Measurements from ENCODE around the gene DDX31.

DDX31 gene

DNA sequence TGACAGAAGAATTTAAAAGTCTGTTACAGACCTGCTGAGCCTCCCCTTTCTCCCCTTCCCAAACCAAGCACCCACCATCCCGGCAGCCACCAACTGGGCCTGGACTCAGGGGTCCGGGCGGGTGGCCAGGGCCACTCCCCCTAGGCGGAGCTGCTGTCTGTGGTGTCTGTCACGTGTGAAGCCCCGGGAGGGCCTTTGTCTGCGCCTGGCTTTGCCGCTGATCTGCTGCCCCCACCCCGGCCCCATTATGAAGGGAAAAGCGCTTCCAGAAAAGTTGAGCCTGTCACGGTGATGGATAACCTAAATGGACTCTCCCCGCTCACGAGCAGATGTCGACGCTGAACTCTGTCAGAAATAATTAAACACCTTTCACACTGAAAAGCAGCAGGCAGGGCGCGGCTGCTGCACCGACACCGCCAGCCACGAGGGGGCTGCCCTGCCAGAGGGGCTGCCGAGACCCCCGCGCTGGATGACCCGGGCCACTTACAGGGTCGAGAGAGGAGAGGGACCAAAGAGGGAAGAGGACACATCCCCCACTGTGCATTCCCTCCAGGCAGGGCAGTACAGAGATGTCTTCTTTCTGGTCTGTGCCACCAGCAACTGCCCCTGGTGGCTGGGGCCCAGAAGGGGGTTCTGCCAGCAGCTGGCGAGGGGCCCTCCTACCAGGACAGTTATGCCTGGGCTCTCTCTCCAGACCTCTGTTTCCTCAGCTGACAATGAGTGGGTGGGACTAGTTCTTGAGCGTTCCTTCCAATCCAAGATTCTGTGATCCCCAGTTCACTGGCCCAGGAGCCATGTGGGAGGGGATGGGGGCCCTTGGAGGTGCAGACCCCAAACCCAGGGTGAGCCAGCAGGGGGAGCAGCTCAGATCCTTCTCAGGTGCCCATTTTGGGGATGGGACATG is 123.4 kb downstream of the DDX31 start:
- no peak for DNase-seq (ENCODE audit: low read depth)

DNA sequence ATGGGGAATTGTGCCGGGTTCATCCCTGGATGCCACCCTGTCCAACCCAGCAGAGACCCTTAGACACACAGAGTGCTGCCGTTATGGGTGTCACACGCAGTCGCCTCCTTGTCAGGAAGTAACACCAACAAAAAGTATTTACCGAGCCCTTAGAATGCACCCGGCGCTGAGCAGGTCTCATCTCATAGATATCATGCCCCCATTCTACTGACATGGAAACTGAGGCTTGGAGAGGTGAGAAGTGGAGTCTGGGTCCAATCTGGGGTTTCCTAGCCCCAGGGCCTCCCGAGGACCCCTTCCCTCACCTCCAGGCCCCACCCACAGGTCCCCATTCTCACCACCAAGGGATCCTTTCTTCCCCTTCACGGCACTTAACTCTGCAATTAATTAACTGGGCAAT is 124.2 kb downstream of the DDX31 start:
- DNase-seq (ENCODE audit: low read depth): no peak

GRCh38 chr9:132543960-132544359 is 125.8 kb downstream of the DDX31 start:
- no peak for DNase-seq (ENCODE audit: low read depth)

DNA sequence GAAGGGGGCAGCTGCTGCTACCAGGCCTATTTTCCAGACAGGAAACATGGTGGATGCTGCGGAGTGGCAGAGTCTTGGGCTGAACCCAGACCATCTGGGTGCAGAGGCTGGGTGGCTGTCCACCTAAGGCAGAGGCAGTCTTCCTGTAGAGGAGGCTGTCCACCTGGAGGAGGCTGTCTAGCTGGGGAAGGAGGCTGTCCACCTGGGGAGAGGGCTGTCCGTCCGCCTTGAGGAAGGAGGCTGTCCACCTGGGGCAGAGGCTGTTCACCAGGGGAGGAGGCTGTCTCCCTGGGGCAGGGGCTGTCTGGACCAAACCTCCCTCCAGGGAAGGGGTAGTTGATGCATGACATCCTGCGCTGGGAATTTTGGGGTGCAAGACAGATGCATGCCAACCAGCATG is 126.5 kb downstream of the DDX31 start:
- DNase-seq (ENCODE audit: low read depth): no peak
